HAP-1 (cell line): ENCODE measurements around the gene SIGLECL1.
"Not testable (repeated sequence)": the region's sequence is repeated elsewhere in the genome, so short reads cannot be mapped to it uniquely, and the experiment has no call there.

Experiments
- DNase-seq, 2 experiments: peaks; one replicate each; pipeline ENCODE4 v3.0.0-alpha.2; 2016 to 2020; ENCODE audit warnings: low spot score in 2 of 2
- H3K27me3 ChIP-seq: fragments of 250-450 bp; sonication (Bioruptor Pico); 2 replicates; pipeline ENCODE4 v1.5.1; 2020; ENCODE audit warnings: low read depth, mild to moderate bottlenecking, moderate library complexity
- H3K36me3 ChIP-seq: fragments of 250-450 bp; sonication (Bioruptor Pico); replicated peaks from 2 replicates; pipeline ENCODE4 v1.5.1; 2020; ENCODE audit warnings: mild to moderate bottlenecking
- H3K4me1 ChIP-seq: fragments of 250-450 bp; sonication (Bioruptor Pico); 2 replicates; pipeline ENCODE4 v1.5.1; 2020; ENCODE audit warnings: mild to moderate bottlenecking
- H3K4me3 ChIP-seq: fragments of 250-450 bp; sonication (Bioruptor Pico); 2 replicates; pipeline ENCODE4 v1.5.1; 2020; ENCODE audit warnings: mild to moderate bottlenecking, moderate library complexity
- H3K9me3 ChIP-seq: fragments of 250-450 bp; sonication (Bioruptor Pico); 2 replicates; pipeline ENCODE4 v1.5.1; 2020; ENCODE audit warnings: mild to moderate bottlenecking, moderate library complexity
- in situ Hi-C: fragments of 300-500 bp; cut with MboI; formaldehyde crosslinking; loops from 3 replicates; pipeline ENCODE4 v1.14.3; 2020; ENCODE audit warnings: low sequenced_read_pairs, inconsistent platforms, mixed read lengths

The SIGLECL1 gene

DNA sequence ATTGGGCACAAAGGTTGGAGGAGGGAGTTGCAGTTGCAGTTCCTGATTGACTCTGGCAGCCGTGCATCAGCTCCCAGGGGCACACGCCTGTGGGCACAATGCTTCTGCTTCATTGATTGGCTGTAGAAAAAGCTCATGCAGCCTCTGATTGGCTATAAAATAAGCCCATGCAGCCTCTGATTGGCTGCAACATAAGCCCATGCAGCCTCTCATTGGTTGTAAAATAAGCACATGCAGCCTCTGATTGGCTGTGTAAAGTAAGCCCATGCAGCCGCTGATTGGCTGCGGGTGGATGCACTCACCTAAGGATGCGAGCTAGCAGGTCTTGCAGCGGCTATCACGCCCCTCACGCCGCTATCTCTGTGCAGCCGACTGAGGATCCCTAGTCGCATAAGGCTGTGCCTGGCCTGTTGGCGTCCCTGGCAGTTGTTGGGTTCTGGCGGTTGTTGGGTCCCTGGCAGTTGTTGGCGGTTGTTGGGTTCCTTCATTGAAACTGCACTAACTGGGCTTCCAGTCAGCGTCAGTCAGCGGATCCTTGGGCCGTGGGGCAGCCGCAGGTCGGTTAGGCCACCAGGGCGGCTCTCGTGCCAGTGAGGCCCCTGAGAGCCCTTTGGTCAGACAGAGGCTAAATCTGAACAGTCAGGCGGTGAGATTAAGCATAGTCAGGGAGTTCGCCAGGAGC lies at the start of gene SIGLECL1:
SIGLECL1 (plus strand) TSS at position 295 of the 682 bp plus-strand sequence. CDS start 12,993 bp downstream, outside the sequence.
- no peaks in the 10 kb centered on the region for H3K27me3 ChIP-seq
- H3K4me3 ChIP-seq = no peak within 1 kb of the TSS
- DNase-seq = no peak
- H3K9me3 ChIP-seq = no peaks in the 10 kb centered on the region
- in situ Hi-C loops = no loop called here
- H3K36me3 ChIP-seq = no peaks in the 10 kb centered on the region
- no peaks in the 10 kb centered on the region for H3K4me1 ChIP-seq

- Histone ChIP-seq H3K27me3 (no peaks in the 10 kb centered on the region), H3K4me3 (no peak overlapping the region), H3K4me1 (no peaks in the 10 kb centered on the region), H3K36me3 (no peaks in the 10 kb centered on the region), H3K9me3 (no peaks in the 10 kb centered on the region)
- DNase-seq = no peak
- in situ Hi-C loops = no loop called here
These were observed 49.2 kb upstream of the SIGLECL1 start for GRCh38 chr19:51201712-51202111.

DNA sequence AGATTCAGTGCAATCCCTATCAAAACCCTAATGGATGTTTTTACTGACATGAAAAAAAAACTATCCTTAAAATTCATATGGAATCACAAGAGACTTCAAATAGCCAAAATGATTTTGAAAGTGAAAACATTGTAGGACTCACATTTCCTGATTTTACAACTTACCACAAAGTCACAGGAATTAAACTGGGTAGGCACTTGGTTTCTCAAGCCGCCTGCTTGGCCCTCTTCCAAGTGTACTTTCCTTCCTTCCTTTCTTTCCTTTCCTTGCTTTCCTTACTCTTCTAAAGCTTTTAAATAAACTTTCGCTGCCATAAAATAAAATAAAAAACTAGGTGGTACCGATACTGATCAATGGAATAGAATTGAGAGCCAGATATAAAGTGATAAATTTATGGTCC lies 47.0 kb upstream of the SIGLECL1 start:
- in situ Hi-C loops = no loop called here
- no peaks in the 10 kb centered on the region for H3K27me3 ChIP-seq
- H3K9me3 ChIP-seq = no peaks in the 10 kb centered on the region
- DNase-seq = no peak
- H3K4me3 ChIP-seq = no peak overlapping the region
- no peaks in the 10 kb centered on the region for H3K36me3 ChIP-seq
- no peaks in the 10 kb centered on the region for H3K4me1 ChIP-seq

- Histone ChIP-seq H3K36me3 (no peaks in the 10 kb centered on the region), H3K4me3 (no peak overlapping the region), H3K27me3 (no peaks in the 10 kb centered on the region), H3K4me1 (no peaks in the 10 kb centered on the region), H3K9me3 (no peaks in the 10 kb centered on the region)
- no peak for DNase-seq
- in situ Hi-C loops = no loop called here
These were observed 46.6 kb upstream of the SIGLECL1 start for GRCh38 chr19:51204321-51204720.

DNA sequence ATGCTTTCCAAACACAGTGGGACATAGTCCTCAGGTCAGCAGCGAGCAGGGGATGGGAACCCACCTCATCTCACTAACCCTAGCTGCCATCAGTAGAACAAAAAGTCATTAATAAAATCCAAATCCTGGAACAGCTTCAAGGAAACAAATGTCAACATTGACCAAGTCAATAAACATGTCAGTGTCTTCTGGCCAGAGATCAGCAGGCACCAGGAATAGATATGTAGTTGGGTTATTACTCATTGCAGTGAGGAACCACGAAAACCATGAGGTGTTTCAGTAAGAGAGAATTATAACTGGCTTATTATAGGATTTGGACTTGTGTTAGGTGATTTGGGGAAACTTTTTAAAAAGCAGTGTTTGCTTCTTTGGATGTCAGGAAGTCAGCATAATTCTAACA lies 43.1 kb upstream of the SIGLECL1 start:
- DNase-seq = no peak
- no peak overlapping the region for H3K4me3 ChIP-seq

DNA sequence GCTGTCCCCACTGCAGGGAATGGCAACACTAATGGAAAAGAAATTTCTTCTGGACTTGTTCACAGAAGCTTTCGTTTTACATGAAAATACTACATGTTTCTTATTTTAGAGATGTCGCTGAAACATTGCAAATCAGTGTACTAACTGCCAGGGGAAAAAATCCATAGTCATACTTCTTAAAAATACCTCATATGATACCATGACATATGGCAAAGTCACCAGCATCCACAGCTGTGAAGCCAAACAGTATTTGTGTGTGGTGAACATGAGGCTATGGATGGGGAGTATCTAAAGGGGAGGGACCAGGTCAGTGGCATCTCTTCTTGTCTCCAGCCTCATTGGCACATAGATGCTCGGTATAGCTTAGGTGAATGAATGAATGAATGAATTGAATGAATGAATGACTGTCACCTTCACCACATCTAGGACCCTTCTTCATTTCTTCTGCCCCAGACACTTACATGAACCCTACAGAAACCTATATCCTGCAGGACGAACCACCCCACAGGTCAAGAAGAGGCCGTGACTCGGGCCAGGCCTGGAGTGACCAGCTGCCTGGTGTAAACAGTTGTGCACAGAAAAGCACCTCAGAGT lies 40.6 kb upstream of the SIGLECL1 start:
- in situ Hi-C loops = no loop called here
- Histone ChIP-seq H3K4me1 (no peaks in the 10 kb centered on the region), H3K4me3 (no peak overlapping the region), H3K36me3 (no peaks in the 10 kb centered on the region), H3K27me3 (no peaks in the 10 kb centered on the region), H3K9me3 (no peaks in the 10 kb centered on the region)
- DNase-seq = no peak

More for the DNA sequence above, 43.1 kb upstream of the SIGLECL1 start:
- Histone ChIP-seq H3K9me3 (no peaks in the 10 kb centered on the region), H3K27me3 (no peaks in the 10 kb centered on the region), H3K36me3 (no peaks in the 10 kb centered on the region), H3K4me1 (no peaks in the 10 kb centered on the region)
- in situ Hi-C loops = no loop called here

GRCh38 chr19:51210874-51211361 lies 40.0 kb upstream of the SIGLECL1 start:
- H3K4me3 ChIP-seq, DNase-seq, H3K36me3 ChIP-seq, in situ Hi-C loops, H3K27me3 ChIP-seq, H3K9me3 ChIP-seq, H3K4me1 ChIP-seq: not testable (repeated sequence)

DNA sequence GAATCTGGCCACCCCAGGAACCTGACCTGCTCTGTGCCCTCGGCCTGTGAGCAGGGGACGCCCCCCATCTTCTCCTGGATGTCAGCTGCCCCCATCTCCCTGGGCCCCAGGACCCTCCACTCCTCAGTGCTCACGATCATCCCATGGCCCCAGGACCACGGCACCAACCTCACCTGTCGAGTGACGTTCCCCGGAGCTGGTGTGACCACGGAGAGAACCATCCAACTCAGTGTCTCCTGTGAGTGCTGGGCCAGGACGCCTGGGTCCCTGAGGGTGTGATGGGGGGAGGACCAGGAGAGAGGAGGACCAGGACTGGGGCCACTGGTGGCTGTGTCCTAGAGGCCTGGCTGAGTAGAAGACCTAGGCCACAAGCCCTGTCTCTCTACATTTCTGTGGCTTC lies 39.0 kb upstream of the SIGLECL1 start:
- Histone ChIP-seq H3K4me1 (no peaks in the 10 kb centered on the region), H3K9me3 (no peaks in the 10 kb centered on the region), H3K36me3 (no peaks in the 10 kb centered on the region), H3K4me3 (no peak overlapping the region), H3K27me3 (no peaks in the 10 kb centered on the region)
- in situ Hi-C loops = no loop called here
- no peak for DNase-seq

GRCh38 chr19:51219307-51219706 lies 31.6 kb upstream of the SIGLECL1 start:
- H3K4me3 ChIP-seq = no peak overlapping the region
- in situ Hi-C loops = no loop called here
- no peaks in the 10 kb centered on the region for H3K9me3 ChIP-seq
- H3K27me3 ChIP-seq = peaks cover 3% of the 10 kb centered on the region
- H3K4me1 ChIP-seq = no peaks in the 10 kb centered on the region
- no peaks in the 10 kb centered on the region for H3K36me3 ChIP-seq
- DNase-seq = no peak

DNA sequence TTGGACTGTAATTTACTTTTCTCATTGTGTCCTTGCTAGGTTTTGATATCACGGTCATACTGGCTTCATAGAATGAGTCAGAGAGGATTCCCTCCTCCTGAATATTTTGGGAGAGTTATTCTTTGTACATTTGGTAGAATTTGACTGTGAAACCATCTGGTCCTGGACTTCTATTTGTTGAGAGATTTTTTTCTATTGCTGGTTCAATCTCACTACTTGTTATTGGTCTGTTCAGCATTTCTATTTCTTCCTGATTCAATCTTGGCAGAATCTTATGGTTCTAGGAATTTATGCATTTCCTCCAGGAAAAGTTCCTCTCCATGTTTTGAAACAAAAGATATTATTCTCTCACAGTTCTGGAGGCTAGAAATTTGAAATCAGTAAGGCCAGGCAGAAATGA lies 30.9 kb upstream of the SIGLECL1 start:
- Histone ChIP-seq H3K9me3 (no peaks in the 10 kb centered on the region), H3K36me3 (no peaks in the 10 kb centered on the region), H3K27me3 (peaks cover 3% of the 10 kb centered on the region), H3K4me1 (no peaks in the 10 kb centered on the region), H3K4me3 (no peak overlapping the region)
- DNase-seq = no peak
- in situ Hi-C loops = no loop called here

DNA sequence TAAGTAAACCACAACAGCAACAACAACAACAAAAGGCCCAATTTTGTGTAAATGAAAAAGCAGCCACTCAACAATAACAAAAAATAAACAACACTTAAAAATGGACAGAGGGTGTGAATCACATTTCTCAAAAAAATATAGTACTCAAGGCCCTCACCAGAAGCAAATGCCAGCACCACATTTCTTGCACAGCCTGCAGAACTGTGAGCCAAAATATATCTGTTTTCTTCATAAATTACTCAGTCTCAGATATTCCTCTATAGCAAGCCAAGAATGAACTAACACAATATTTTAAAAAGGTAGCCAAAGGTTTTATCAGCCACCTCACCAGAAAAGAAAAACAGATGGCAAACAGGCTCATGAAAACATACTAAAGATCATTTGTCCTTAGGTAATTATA lies 29.9 kb upstream of the SIGLECL1 start:
- no peak for DNase-seq
- in situ Hi-C loops = no loop called here

DNA sequence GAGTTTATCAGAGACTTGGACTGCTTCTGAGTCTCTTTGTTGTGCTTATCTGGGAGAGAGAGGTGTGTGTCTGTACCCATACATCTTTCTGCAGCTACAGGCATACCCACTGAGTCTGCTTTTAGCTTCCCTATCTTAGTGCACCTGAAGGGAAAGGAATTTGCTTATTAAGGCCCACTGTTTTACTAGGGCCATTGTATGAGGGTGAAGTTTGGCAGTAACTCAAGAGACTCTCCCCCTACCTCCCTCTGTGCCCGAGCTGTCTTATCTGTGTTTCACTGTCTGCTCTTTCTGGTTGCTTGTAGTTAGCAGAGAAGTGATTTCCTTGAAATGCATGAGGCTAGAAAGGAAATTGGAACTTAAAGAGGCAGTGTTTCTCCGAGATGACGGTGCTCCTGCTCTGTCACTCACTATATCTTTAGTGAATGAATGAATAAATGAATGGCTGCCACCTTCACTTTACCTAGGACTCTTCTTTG lies 26.7 kb upstream of the SIGLECL1 start:
- DNase-seq = no peak
- Histone ChIP-seq H3K9me3 (no peaks in the 10 kb centered on the region), H3K4me1 (no peaks in the 10 kb centered on the region), H3K36me3 (no peaks in the 10 kb centered on the region), H3K27me3 (peaks cover 9% of the 10 kb centered on the region), H3K4me3 (no peak overlapping the region)
- in situ Hi-C loops = no loop called here

More for the DNA sequence above, 29.9 kb upstream of the SIGLECL1 start:
- no peaks in the 10 kb centered on the region for H3K36me3 ChIP-seq
- no peaks in the 10 kb centered on the region for H3K9me3 ChIP-seq
- H3K4me3 ChIP-seq = no peak overlapping the region
- H3K4me1 ChIP-seq = no peaks in the 10 kb centered on the region
- peaks cover 6% of the 10 kb centered on the region for H3K27me3 ChIP-seq

- H3K4me3 ChIP-seq, H3K36me3 ChIP-seq, H3K9me3 ChIP-seq, H3K27me3 ChIP-seq, in situ Hi-C loops, H3K4me1 ChIP-seq, DNase-seq: not testable (repeated sequence)
These were observed 25.9 kb upstream of the SIGLECL1 start, which contains the start of gene CD33 for GRCh38 chr19:51224898-51225393. CD33 (plus strand) TSS chr19:51225080; CDS start chr19:51225119, 39 bp downstream.

GRCh38 chr19:51226067-51226466 lies 24.8 kb upstream of the SIGLECL1 start:
- no peak for DNase-seq
- Histone ChIP-seq H3K9me3 (no peaks in the 10 kb centered on the region), H3K4me3 (no peak overlapping the region), H3K36me3 (no peaks in the 10 kb centered on the region), H3K27me3 (peaks cover 9% of the 10 kb centered on the region; the same call in 1 of the 2 replicates), H3K4me1 (no peaks in the 10 kb centered on the region)
- in situ Hi-C loops = no loop called here
